ELF-1 (cell line): ENCODE data around the gene GARNL3.

ENCODE experiments used
- DNase-seq: peaks from one replicate; pipeline ENCODE4 v3.0.0-alpha.2; 2016; ENCODE audit warnings: low read depth, low spot score

GARNL3 gene

DNA sequence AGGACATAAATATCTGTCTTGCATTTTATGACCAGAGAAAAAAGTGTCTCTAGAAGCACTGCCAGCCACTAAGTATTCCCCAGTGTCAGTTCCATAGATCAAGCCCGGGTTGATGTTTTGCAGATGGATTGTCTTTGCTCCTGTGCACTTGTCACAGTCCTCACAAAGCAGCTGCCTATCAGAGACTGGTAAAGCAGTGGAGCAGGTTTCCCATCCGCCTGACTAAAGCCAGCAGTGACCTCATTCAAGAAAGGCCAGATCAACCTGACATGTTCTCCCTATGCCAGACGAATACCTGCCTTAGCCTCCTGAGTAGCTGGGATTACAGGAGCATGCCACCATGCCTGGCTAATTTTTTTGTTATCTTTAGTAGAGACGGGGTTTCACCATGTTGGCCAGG is 26.8 kb upstream of the GARNL3 start:
- DNase-seq, result peak; percentile 32

DNA sequence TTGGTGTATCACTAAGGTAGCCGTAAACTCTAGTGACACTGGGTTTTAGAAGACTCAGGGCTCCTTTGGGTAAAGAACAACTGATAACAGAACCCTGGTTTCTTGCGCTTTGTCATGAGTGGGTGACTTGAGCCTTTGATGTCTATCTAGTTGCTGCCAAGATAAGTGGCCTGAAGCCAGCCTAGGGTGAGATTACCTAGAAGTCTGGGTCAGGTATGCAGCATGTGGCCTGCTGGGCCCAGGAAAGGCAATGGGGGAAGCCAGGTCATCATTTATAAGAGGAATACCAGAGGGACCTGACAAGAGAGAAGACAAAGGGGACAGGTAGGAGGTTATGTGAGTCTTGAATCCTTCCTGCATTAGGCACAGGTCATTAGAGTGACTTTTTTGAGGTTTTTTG is 23.2 kb upstream of the GARNL3 start:
- no peak for DNase-seq

DNA sequence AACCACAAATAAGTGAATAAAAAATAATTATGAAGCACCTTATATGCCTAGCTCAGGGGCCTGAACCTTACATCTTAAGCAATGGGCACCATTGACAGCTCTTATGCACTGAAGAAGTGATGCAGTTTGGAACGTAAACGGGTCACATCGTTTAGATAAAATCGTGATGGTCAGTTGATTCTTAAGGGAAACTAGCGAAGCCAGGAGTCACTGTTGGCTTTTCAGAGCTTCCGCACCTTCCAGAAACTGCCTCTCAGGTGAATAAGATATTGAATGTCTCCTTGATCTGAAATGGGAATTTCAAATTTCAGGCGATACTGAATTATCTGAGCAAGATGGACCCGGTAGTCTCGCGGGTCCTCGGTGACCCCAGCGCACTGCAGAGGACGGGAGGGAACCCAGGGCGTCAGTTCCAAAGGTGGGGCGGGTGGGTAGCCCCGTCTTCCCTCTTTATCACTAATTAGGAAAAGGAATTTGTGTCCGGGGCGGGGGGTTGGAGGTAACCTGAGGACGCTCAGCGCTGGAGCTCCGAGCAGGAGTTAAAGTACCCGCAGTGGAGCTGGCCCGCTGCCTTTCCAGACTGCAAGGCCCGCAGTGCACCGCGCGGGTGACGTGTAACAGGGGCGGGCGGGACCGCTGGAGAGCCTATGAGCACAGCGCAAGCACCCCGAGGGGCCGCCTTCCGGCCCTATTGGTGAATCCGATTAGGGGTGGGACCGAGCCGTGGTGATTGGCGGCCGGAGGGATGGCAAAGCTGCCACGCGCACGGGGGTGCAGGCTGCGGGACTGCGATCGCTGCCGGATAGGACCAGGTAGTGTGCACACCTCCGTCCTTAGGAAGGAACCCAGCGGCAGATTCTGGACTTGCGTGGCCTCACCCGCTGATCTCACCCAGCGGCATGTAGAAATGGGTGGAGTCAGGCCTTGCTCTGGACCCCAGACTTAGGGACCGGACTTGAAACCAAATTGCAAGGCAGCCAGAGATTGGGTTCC is 19.7 kb upstream of the GARNL3 start:
- peak; percentile 96 for DNase-seq

DNA sequence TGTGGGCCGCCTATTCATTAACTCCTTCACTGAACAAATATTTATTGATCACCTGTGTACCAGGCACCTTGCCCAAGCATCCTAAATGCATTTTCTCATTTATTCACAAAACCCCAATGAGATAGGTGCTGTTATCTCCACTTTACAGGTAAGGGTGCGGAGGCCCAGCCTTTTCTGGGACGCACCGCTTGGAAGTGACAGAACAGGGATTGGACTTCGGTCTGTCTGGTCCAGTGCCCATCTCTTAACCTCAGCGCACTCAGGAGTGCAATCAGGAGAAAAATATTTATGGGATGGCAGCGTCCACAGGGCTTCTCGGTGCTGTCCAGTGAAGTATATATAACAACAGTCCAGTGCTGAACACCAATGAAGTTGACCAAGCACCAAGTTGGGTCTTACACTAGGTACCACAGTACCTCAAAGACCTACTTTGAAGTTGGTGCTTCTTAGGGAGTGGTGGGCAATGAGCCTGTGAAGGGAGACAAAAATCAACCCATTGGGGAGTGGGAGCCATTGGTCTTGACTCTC is 18.9 kb upstream of the GARNL3 start:
- DNase-seq, result no peak

DNA sequence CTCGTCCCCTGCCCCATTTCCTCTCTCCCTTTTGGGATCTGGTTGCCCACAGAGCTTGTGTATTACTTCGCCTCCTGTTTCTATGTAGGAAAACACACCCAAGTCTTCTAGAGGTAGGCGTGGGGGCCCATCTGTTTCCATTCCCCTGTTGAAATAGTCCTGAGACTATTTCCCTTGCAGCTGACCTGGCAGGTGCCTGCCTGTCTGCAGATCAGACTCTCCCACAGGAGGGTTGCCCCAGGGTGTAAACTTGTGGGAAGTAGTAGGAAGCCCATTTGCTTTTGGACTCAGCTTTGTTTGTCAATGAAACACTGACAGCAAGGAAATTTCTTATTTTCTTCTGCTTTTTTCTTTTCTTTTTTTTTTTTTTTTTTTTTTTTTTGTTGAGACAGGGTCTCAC is 16.3 kb upstream of the GARNL3 start:
- peak; percentile 50 for DNase-seq

DNA sequence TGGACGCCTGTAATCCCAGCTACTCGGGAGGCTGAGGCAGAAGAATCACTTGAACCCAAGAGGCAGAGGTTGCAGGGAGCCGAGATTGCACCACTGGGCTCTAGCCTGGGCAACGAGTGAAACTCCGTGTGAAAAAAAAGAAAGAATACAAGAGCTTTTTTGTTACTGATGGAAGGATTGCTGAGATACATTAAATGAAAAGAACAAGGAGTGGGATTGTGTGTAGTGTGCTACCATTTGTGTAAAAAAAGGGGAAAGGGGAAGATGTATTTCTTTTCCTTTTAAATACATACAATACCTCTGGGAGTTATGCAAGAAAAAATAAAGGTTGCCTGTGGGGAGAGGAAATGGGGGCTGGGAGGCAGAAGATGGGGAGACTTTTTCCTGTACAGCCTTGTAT is 14.7 kb upstream of the GARNL3 start:
- DNase-seq, result no peak

DNA sequence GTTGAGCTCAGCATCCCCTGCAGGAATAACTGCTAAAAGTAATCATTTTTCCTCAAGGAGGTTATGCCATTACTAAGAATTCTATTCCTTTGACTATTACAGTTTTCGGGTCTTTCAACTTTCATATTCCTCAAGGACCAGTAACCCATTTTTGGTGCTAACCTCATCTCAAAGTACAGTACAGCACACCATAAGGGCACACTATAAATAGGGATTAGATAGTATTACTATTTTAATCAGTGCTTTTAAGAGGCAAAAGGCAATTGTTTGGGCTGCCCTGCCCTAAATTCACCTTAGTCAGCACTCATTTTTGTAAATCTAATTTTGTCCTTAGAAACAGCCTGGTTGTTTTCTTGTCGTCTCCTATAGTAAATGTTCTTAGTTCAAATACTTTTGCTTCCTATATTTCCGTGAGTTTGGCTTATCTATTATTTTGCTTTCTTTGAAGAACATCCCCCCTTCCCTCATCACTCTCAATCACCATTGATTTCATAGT is 13.6 kb upstream of the GARNL3 start:
- no peak for DNase-seq

DNA sequence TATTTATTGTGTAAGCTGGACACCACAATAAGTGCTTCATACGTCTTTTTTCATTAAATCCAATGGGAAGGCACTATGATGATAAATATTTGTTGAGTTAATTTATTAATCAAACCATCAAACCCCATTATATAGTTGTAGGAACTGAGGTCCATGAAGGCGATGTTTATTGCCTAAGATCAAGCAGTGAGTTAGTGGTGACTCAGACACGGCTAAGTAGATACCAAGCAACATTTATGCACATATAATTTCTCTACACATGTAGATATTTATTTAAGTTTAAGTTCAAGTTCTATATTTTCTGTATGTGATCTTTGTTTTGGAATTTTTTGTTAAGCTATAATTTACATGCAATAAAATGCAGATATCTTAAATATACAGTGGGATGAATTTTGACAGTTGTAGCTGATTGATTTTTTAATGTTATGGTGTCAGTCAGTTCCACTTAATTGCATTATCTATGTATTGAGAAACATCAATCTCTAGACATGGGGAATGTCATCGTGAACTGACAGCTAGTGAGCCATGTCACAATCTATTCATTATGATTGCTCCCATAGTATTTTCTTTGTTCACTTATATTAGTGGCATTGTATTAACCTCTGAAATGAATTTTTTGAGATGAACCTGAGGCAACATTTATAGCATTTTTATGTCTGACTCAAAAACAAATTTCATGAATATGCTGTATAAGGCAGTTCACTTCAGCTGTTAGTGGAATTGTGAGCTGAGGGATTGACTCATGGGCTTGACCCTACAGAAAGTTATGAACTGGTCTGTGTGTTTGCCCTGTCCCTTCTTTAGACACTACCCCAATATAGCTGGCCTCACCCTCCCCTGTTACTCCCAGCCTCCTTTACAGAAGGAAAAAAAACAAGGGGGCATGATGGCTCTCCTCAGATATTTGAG is 11.9 kb upstream of the GARNL3 start:
- DNase-seq, result no peak

DNA sequence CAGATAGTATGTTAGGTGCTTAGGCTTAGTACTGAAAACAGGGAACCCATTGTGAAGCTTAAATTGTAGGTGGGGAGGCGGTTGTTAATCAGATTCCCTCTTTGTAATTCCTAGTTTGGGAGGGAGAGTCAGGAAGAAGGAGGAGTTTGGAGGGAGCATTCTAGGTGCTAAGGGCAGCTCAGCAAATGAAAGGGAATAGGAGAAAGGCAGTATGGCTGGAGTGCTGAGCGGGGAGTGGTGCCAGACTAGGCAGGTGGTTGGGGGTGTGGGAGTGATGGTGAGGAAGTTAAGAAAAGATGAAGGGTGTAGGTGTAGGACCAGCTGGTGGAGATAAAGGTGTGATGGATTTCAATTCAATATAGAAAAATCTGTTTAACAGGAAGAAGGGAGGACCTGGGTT is 11.1 kb upstream of the GARNL3 start:
- DNase-seq, result peak; percentile 33

DNA sequence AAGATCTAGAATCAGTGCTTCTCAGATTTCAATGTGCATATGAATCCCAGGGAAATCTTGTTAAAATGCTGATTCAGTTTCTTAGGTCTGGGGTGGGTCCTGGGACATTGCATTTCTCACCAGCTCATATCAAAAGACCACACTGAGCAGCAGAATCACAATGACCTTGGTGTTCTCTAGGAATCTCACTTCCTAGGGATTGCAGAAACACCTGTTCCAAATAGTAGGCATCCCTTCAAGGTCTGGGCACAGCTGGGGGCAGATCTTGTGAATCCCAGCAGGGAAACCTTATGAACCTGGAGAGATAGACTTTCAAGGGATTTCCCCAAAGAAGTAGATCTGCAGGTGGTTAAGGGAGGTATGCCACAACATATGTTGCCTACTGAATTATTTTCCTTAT is 8.9 kb upstream of the GARNL3 start:
- no peak for DNase-seq

DNA sequence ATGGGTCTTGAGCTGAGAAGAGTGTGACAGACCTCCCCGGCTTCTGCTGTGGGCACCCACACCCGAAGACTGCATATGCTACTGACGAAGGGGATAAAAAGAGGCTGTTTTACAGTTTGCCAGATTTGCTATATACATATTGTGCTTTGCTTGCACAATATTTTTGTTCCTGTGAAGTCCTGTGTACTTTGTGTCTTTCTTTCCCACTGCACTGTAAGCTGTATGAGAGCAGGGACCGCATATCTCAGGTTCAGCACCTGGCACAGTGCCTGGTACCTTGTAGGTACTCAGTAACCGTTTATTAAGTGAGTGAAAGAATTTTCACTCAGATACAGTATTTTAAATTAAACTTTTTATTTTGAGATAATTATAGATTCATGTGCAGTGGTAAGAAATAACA is 8.2 kb upstream of the GARNL3 start:
- no peak for DNase-seq

DNA sequence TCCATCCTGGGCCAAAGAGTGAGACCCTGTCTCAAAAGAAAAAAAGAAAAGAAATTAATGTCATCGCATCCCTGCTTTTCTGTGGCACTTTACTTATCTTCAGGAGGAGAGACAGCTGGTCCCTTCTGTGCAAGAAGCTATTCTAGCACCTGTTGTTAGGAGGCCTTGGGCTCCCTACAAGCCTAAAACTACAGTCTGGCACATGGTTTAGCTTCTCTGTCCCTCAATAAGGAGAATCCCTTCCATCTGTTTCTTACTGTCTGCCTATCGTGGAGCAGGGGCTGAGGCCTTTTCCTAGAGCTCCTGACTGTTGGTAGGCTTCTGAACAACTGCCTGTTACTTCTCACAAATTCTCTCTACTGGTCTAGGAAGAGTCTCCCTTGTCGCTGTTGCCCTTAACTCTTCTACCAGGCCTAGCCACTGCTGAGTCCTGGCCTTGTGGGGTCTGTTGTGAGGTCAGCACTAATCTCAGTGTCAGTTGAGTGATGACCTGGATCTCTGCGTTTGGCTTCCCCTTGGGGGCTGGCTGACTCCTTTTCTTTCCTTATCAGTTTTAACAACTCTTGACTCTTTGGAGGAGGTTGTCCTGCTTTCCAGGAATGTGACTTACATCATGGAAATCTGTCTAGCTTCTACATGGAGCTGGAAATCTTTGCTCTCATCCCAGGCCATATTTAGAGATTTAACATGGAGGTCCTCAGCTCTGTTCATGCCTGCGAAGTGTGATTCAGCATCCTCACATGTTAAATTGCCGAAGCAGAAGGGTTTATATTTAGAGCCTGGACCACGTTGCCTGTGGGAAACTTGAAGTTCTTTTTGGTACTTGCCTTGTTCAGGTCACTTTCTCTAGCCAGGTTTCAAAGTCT is 5.7 kb upstream of the GARNL3 start:
- DNase-seq, result peak; percentile 21

DNA sequence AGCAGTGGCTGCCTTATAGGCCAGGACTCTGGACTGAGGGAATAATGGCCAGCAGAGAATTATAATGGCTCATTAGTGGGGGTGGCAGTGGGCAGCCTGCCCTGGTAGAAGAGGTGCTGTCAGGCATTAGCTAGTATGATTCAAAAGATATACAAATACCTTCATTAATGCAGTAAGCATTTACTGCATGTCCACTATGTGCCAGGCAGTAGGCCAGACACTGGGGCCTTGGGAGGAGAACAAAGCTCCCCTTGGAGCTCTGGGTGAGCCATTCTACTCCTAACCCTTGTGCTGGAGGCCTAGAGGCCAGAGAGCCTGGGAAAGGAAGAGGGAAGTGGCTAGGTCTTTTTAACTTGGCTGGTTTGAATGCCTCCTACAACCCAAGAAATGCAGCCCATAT is 2.0 kb upstream of the GARNL3 start:
- no peak for DNase-seq

DNA sequence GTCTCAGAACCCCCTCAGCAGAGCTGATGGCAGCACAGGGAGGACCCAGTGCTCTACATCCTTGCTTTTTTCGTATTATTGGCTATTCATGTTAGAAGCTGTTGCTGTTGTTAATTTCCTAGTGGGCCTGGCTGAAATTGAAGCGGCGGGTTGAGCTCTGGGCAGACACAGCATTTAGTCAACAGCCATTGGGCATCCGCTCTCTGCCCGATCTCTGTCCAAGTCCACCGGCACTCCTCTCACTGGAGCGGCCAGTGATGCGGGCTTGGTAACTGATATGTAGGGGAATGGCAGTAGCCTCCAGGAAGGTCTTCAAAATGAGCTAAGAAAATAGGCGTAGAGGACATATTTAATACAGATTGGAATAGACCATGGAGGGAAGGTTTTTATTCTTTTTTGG is 1.3 kb upstream of the GARNL3 start:
- no peak for DNase-seq

DNA sequence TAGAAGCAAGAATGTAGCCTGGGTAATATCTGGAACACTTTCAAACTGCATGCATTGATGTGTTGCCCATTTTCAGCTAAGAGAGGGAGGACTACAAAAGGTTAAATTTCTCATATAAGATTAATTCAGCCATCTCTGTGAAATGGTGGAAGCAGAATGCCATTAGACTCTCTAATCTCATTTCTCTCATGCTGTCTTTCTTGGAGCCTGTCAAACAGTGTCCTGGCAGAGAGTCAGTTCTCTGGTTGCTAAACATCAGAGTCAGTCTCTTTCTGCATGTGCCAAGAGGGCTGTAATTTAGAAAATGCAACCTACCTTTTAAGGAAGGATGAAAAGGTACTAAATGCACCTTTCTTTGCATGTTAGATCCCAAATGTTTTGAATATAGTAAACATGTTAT is 910 bp upstream of the GARNL3 start:
- no peak for DNase-seq

DNA sequence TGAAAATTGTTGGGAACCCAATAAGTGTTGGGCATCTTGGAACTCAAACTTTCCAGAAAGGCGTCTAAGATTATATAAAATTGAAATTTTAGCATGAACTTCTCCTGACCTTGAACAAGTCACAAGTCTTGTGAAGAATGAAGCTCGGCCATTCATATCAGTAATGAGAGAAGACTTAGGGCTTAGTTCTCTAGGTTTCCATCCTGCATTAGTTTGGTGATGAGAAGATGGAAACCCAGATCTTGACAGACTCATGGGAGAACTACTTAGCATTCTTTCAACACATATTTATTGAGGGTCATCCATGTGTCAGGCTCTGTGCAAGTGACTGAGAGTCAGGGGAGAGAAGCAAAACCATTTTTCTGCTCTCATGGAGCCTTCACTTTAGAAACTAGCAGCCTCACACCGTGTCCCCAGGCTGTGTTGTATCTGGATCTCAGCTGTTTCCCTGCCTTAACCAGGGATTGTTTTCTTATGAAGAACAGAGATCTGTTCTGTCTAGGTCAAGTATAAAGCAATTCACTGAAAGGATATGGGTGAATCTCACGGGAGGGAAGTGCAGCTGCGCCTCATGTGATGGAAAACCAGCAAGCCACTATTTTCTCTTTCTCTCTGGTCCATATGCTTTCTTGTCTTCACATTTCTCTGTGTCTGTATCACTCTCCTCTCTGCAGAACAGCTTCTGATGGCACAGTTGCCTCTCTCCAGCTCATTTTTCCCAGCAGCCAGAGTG is 3.4 kb downstream of the GARNL3 start:
- no peak for DNase-seq

DNA sequence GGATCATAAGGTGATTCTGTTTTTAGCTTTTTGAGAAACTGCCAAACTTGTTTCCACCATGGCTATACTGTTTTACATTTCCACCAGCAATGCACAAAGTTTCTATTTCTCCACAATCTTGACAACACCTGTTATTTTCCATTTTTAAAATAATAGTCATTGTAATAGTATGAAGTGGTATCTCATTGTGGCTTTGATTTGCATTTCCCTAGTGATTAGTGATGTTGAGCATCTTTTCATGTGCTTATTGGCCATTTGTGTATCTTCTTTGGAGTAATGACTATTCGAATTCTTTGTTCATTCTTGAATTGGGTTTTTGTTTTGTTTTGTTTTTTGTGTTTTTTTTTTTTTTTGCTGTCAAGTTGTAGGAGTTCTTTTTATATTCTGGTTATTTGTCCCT is 4.9 kb downstream of the GARNL3 start:
- no peak for DNase-seq

DNA sequence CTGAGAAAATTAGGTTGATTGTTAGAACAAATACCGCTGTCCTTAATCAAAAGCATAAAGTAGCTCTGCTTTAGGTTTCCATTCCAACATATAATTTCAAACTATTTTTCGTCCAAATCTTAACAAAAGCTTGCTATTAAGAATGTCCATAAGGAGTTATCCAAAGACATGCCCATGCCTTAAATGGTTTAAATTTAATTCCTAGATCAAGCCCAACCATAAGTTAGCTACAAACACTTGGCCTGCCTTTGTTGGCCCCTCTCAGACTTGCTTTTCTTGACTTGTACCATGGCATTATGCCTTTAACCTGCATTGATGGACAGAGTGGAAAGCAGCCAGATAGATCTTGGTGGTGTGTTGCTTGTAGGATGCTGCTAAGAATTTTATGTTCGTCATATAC is 8.8 kb downstream of the GARNL3 start:
- no peak for DNase-seq

DNA sequence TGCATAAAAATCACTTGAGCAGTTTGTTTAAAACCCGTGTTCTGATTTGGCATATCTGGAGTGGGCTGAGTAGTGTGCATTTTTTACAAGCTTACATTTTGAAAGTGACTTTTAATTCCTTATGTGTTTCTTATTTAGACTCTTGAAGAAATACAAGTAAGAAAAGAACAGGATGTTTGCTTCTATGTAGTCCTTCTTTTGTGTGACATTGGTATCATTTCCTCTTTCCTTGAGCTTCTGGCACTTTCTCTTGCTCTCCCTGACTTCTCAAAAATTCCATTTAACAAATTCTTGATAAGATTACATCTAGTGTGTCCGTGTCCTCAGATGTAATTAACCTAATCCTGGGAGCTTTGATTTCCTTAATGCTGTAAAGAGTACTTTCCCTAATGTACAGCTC is 12.5 kb downstream of the GARNL3 start:
- DNase-seq, result no peak

DNA sequence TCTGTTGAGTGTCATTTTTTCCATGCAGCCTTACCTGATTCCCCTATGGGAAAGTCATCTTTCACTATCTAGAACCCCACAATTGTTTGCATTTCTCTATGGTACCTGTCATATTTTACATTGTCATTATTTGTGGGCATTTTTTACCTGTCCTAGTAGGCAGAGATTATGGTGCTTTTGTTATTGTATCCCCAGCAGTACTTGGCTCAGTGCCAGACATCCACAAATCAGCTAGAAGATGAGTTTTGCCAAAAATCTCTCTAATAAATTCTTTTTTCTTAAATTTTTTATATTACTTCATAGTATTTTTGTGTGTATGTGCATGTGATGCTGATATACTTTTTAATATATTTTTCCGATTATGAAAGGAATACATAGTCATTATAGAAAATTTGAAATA is 13.2 kb downstream of the GARNL3 start:
- no peak for DNase-seq

DNA sequence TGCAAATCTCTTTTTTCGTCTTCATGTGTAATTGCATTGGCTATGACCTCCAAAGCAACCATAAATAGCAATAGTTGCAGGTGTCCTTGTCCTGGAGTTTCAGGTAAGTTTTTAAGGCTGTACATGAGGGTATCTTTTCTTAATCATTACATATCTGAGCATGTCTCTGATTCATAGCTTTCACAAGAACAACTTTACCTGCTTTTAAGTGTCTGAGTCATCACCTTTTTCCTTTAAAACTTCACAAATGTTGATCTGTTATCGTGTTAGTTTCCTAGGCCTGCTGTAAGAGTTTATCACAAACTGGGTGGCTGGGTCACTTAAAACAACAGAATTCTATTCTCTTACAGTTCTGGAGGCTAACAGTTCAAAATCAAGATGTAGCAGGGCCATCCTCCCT is 13.8 kb downstream of the GARNL3 start:
- no peak for DNase-seq
